ENCODE results near the gene NDUFA3. TPM values are rescaled to one million over a fixed set of nuclear protein-coding genes. Genes with fewer than 3 reads are reported as not detected.

The NDUFA3 gene
- total RNA-seq = 15.0 and 18.3 TPM in 2 replicates

GRCh38 chr19:54102421-54103169 lies at the start of gene NDUFA3:
Gene NDUFA3 (plus strand): TSS chr19:54102855. CDS start chr19:54102879, 24 bp downstream.

GRCh38 chr19:54063350-54064116 lies 39.1 kb upstream of the NDUFA3 start, which contains the start of gene VSTM1:
Gene VSTM1 (minus strand): TSS chr19:54063897. CDS start chr19:54063777, 120 bp downstream.

GRCh38 chr19:54081032-54081431 lies 21.6 kb upstream of the NDUFA3 start, which contains the start of gene TARM1:
Gene TARM1 (minus strand): TSS chr19:54081365. CDS start chr19:54081340, 25 bp downstream.

GRCh38 chr19:54100561-54100960 lies 2.1 kb upstream of the NDUFA3 start, which contains the start of gene OSCAR:
Gene OSCAR (minus strand): TSS chr19:54100803. CDS start chr19:54100792, 11 bp downstream.

GRCh38 chr19:54115109-54116063 lies 12.7 kb downstream of the NDUFA3 start, which contains the start of the genes PRPF31 and TFPT:
Gene PRPF31 (plus strand): TSS chr19:54115754. CDS start chr19:54118279, 2,525 bp downstream.
Gene TFPT (minus strand): TSS chr19:54115657. CDS start chr19:54115269, 388 bp downstream.

GRCh38 chr19:54137699-54138488 lies 35.2 kb downstream of the NDUFA3 start, which contains the start of gene CNOT3:
Gene CNOT3 (plus strand): TSS chr19:54137762. CDS start chr19:54142979, 5,217 bp downstream.

Other genes starting within 250 kb of the NDUFA3 start
- gene MYADM, start 235.0 kb upstream of the NDUFA3 start, total RNA-seq = 7.6 and 14.1 TPM in 2 replicates
- 0.09 TPM in 1 of 2 replicates, not detected in the other for gene PRKCG, start 220.7 kb upstream of the NDUFA3 start, total RNA-seq
- 0.18 and 0.38 TPM in 2 replicates for gene CACNG7, start 193.6 kb upstream of the NDUFA3 start, total RNA-seq
- gene CACNG8, start 139.9 kb upstream of the NDUFA3 start, total RNA-seq = 1.7 and 3.6 TPM in 2 replicates
- 1.6 and 3.3 TPM in 2 replicates for gene CACNG6, start 111.2 kb upstream of the NDUFA3 start, total RNA-seq
- not detected in 2 replicates for gene VSTM1, start 39.0 kb upstream of the NDUFA3 start, total RNA-seq
- not detected in 2 replicates for gene TARM1, start 21.5 kb upstream of the NDUFA3 start, total RNA-seq
- 0.19 TPM in 1 of 2 replicates, not detected in the other for gene OSCAR, start 2.1 kb upstream of the NDUFA3 start, total RNA-seq
- 23.1 and 28.9 TPM in 2 replicates for gene TFPT, start 12.8 kb downstream of the NDUFA3 start, total RNA-seq
- 68.6 and 74.4 TPM in 2 replicates for gene PRPF31, start 12.9 kb downstream of the NDUFA3 start, total RNA-seq
- 11.3 and 11.4 TPM in 2 replicates for gene CNOT3, start 34.9 kb downstream of the NDUFA3 start, total RNA-seq
- 6.9 and 7.9 TPM in 2 replicates for gene LENG1, start 56.9 kb downstream of the NDUFA3 start, total RNA-seq
- gene TMC4, start 70.3 kb downstream of the NDUFA3 start, total RNA-seq = not detected in 2 replicates
- 38.2 and 50.6 TPM in 2 replicates for gene MBOAT7, start 86.7 kb downstream of the NDUFA3 start, total RNA-seq
- 38.1 and 44.1 TPM in 2 replicates for gene TSEN34, start 88.5 kb downstream of the NDUFA3 start, total RNA-seq
- gene RPS9, start 98.0 kb downstream of the NDUFA3 start, total RNA-seq = 2,394 and 3,413 TPM in 2 replicates
- gene LILRB3, start 120.2 kb downstream of the NDUFA3 start, total RNA-seq = not detected in 2 replicates
- gene LILRA6, start 139.9 kb downstream of the NDUFA3 start, total RNA-seq = not detected in 2 replicates
- not detected in 2 replicates for gene LILRB5, start 154.4 kb downstream of the NDUFA3 start, total RNA-seq
- gene LILRB2, start 178.3 kb downstream of the NDUFA3 start, total RNA-seq = not detected in 2 replicates
- not detected in 2 replicates for gene LILRA5, start 210.3 kb downstream of the NDUFA3 start, total RNA-seq
- gene LILRA4, start 236.3 kb downstream of the NDUFA3 start, total RNA-seq = not detected in 2 replicates

Data from endothelial cell of coronary artery (primary cell).